ENCODE data around the gene ZNF530.

Gene ZNF530

DNA sequence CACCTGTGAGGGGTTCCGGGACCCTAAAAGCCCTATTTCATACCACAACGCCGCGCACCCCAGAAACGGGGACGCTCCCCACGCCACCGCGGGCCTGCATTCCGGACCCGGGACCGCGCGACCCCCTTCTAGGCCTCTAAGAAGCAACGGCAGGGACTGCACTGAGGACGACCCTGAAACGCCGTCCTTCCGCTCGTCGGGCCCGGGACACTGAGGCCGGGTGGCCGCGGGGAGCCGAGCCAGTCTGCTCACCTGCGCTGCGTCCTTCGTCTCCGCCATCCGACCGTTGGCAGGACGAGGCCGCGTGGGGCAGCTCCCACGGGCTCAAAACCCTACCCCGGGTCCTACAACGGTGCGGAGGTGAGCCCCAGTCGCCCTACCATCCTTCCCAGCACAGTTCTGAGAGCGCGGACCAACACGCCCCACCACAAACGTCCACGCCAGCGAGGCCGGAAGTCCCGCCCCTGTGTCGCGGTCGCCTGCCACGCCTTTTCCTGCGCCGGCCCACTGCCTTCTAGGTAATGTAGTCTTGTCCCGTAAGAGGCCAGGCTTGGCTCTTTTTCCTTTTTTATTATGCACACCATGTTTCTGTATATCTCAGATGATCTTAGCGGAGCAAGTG is 40.2 kb upstream of the ZNF530 start, which contains the start of gene ZNF550:
Gene ZNF550 (minus strand): TSS at position 460 of the 622 bp plus-strand sequence. CDS start 181 bp downstream, at position 279.
- H3K4me3 ChIP-seq (ENCODE audit: low read depth, low read length), result peak within 1 kb of the TSS; percentile 95
- peaks cover 10% of the 10 kb centered on the region for H3K36me3 ChIP-seq
- peak; percentile 90 for DNase-seq
- H3K27ac ChIP-seq, result peak within 1 kb of the TSS; percentile 25
- no peak for TF ChIP-seq CTCF (IDR thresholded peaks at IDR 0.05; ENCODE audit: low read depth, low read length)
- H3K9me3 ChIP-seq (ENCODE audit: severe bottlenecking), result peaks cover 19% of the 10 kb centered on the region
- no peaks in the 10 kb centered on the region for H3K27me3 ChIP-seq (ENCODE audit: insufficient read depth, low read depth, severe bottlenecking)

- no peaks in the 10 kb centered on the region for H3K27me3 ChIP-seq (ENCODE audit: insufficient read depth, low read depth, severe bottlenecking)
- no peak for TF ChIP-seq CTCF (IDR thresholded peaks at IDR 0.05; ENCODE audit: low read depth, low read length)
- H3K36me3 ChIP-seq, result peaks cover 5% of the 10 kb centered on the region
- H3K4me3 ChIP-seq (ENCODE audit: low read depth, low read length), result peak overlapping the region; percentile 95
- H3K27ac ChIP-seq, result no peak overlapping the region
- DNase-seq, result no peak
- H3K9me3 ChIP-seq (ENCODE audit: severe bottlenecking), result peaks cover 23% of the 10 kb centered on the region
These were observed 39.6 kb upstream of the ZNF530 start for GRCh38 chr19:57560049-57560491.

DNA sequence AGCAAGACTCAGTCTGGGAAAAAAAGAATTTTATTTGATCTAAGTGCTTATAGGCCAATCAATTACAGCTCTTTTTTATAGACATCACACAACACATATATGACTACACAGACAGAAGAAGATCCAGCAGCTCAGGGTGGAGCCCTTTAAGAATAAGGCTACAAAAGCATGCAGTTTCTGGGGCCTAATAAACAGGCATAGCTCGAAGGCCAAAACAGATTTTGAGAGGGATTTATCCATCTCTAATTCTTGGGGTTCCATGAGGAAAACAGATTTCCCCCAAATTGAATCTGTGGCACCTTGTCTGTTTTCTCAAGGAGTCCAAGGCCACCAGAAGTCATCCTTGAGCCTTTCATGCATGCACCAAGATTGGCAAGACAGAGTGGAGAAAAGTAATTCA is 36.1 kb upstream of the ZNF530 start:
- Histone ChIP-seq H3K27ac (no peak overlapping the region), H3K27me3 (ENCODE audit: insufficient read depth, low read depth, severe bottlenecking) (no peaks in the 10 kb centered on the region), H3K9me3 (ENCODE audit: severe bottlenecking) (peaks cover 50% of the 10 kb centered on the region), H3K4me3 (ENCODE audit: low read depth, low read length) (no peak overlapping the region), H3K36me3 (no peaks in the 10 kb centered on the region)
- TF ChIP-seq CTCF (IDR thresholded peaks at IDR 0.05; ENCODE audit: low read depth, low read length), result no peak
- DNase-seq, result no peak

GRCh38 chr19:57566396-57567265 is 33.1 kb upstream of the ZNF530 start:
- peaks cover 59% of the 10 kb centered on the region for H3K9me3 ChIP-seq (ENCODE audit: severe bottlenecking)
- no peak for TF ChIP-seq CTCF (IDR thresholded peaks at IDR 0.05; ENCODE audit: low read depth, low read length)
- H3K27me3 ChIP-seq (ENCODE audit: insufficient read depth, low read depth, severe bottlenecking), result no peaks in the 10 kb centered on the region
- no peak overlapping the region for H3K4me3 ChIP-seq (ENCODE audit: low read depth, low read length)
- H3K27ac ChIP-seq, result no peak overlapping the region
- DNase-seq, result no peak
- peaks cover 3% of the 10 kb centered on the region for H3K36me3 ChIP-seq

DNA sequence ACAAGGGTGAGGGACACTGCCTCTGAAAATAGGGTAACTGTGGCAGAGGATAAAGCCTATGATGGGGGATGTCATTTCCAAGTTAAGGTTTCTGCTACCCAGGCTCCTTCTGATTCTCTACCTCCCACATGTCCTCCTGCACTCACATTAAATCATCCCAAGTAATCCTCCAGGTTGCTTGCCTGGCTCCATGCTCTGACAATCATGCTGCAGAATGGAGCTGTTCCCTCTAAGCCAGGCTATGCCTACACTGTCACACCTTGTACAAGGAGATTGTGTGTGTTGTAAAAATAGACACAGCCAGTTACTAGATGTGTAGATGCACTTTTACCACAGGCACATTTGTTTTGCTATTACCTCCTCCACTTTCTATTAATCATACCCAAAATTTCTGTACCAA is 29.0 kb upstream of the ZNF530 start:
- Histone ChIP-seq H3K9me3 (ENCODE audit: severe bottlenecking) (peaks cover 51% of the 10 kb centered on the region), H3K27me3 (ENCODE audit: insufficient read depth, low read depth, severe bottlenecking) (no peaks in the 10 kb centered on the region), H3K27ac (no peak overlapping the region), H3K36me3 (peaks cover 44% of the 10 kb centered on the region), H3K4me3 (ENCODE audit: low read depth, low read length) (no peak overlapping the region)
- DNase-seq, result no peak
- no peak for TF ChIP-seq CTCF (IDR thresholded peaks at IDR 0.05; ENCODE audit: low read depth, low read length)

All from WERI-Rb-1 (cell line).